IMR-90 (cell line): ENCODE measurements around the gene SPON1. TPM values are rescaled to one million over a fixed set of nuclear protein-coding genes. Genes with fewer than 3 reads are reported as not detected.

Source experiments
- ATAC-seq: fragments of 200-7000 bp; cut with Tn5 transposase; 2 replicates; pipeline ENCODE4 v1.9.1; 2020; ENCODE audit warnings: low read depth, mild to moderate bottlenecking, moderate library complexity
- BruUV-seq: library from RNA; stranded (reverse); fragments of 400-500 nt; replicated peaks from 2 replicates; lab custom pipeline; 2021; lab: Mats Ljungman, UMichigan
- CTCF ChIA-PET: fragments of 300-600 bp; formaldehyde crosslinking; extraction: SDS; loops from one replicate; lab custom pipeline; 2021; ENCODE audit warnings: antibody characterized with exemption; lab: Yijun Ruan, JAX
- POLR2A ChIA-PET: fragments of 300-600 bp; sonication (Branson Sonifier 250); formaldehyde crosslinking; loops from one replicate; lab custom pipeline; 2022; ENCODE audit warnings: antibody characterized with exemption; ENCODE audit not compliant: unreplicated experiment; lab: Charles Lee
- DNase-seq: peaks from one replicate; pipeline ENCODE4 v3.0.0; 2013
- H2AFZ ChIP-seq: replicated peaks from 2 replicates; pipeline ENCODE3; 2013; ENCODE audit warnings: low read length, mild to moderate bottlenecking; ENCODE audit not compliant: poor library complexity
- H2AK5ac ChIP-seq: 2 replicates; pipeline ENCODE4 v1.6.1; 2013; ENCODE audit warnings: low read depth, low read length, inconsistent platforms
- H2AK9ac ChIP-seq: replicated peaks from 2 replicates; pipeline ENCODE3; 2013; ENCODE audit warnings: mild to moderate bottlenecking, low read depth, low read length, moderate library complexity; ENCODE audit not compliant: poor library complexity
- H2BK120ac ChIP-seq: 2 replicates; pipeline ENCODE4 v1.6.1; 2013; ENCODE audit warnings: low read depth, low read length, inconsistent platforms
- H2BK15ac ChIP-seq: 3 replicates; pipeline ENCODE4 v1.6.1; 2013; ENCODE audit warnings: low read depth, low read length, inconsistent platforms
- H2BK20ac ChIP-seq: 2 replicates; pipeline ENCODE4 v1.6.1; 2013; ENCODE audit warnings: low read depth, mild to moderate bottlenecking, inconsistent platforms, low read length, moderate library complexity
- H2BK5ac ChIP-seq: 2 replicates; pipeline ENCODE4 v1.6.1; 2013; ENCODE audit warnings: mild to moderate bottlenecking, low read depth, low read length, inconsistent platforms; ENCODE audit not compliant: poor library complexity, severe bottlenecking
- H3K14ac ChIP-seq: replicated peaks from 2 replicates; pipeline ENCODE4 v1.6.1; 2013; ENCODE audit warnings: low read depth, low read length, inconsistent platforms
- H3K18ac ChIP-seq: 2 replicates; pipeline ENCODE4 v1.6.1; 2013; ENCODE audit warnings: low read depth, low read length, control low read depth
- H3K23ac ChIP-seq: 2 replicates; pipeline ENCODE4 v1.6.1; 2013; ENCODE audit warnings: low read depth, low read length, inconsistent platforms
- H3K27ac ChIP-seq: 2 replicates; pipeline ENCODE4 v1.5.1; 2013; ENCODE audit warnings: mild to moderate bottlenecking, control low read depth, low read length; ENCODE audit not compliant: insufficient read depth
- H3K27me3 ChIP-seq: 2 replicates; pipeline ENCODE4 v1.6.1; 2013; ENCODE audit warnings: low read length; ENCODE audit not compliant: control insufficient read depth, insufficient read depth
- H3K36me3 ChIP-seq: 2 replicates; pipeline ENCODE4 v1.6.1; 2013; ENCODE audit warnings: low read length, mixed read lengths; ENCODE audit not compliant: control insufficient read depth, insufficient read depth
- H3K4ac ChIP-seq: 2 replicates; pipeline ENCODE4 v1.6.1; 2013; ENCODE audit warnings: low read depth, low read length, inconsistent platforms
- H3K4me1 ChIP-seq: 2 replicates; pipeline ENCODE4 v1.6.1; 2013; ENCODE audit warnings: low read length, mixed read lengths; ENCODE audit not compliant: control insufficient read depth, insufficient read depth
- H3K4me2 ChIP-seq: 2 replicates; pipeline ENCODE4 v1.6.1; 2013; ENCODE audit warnings: low read depth, mild to moderate bottlenecking, control low read depth, low read length, moderate library complexity
- H3K4me3 ChIP-seq: 2 replicates; pipeline ENCODE4 v1.5.1; 2013; ENCODE audit warnings: low read depth, mild to moderate bottlenecking, control low read depth, low read length, moderate library complexity; ENCODE audit not compliant: insufficient read depth
- H3K56ac ChIP-seq: 2 replicates; pipeline ENCODE4 v1.6.1; 2013; ENCODE audit warnings: low read length, inconsistent platforms; ENCODE audit not compliant: insufficient read depth; ENCODE audit errors: extremely low read depth
- H3K79me1 ChIP-seq, 2 experiments: 2 replicates each; pipeline ENCODE4 v1.6.1; 2013; ENCODE audit warnings: low read length in 2 of 2, inconsistent platforms in 1 of 2, low read depth in 1 of 2
- H3K9ac ChIP-seq: 2 replicates; pipeline ENCODE4 v1.6.1; 2013; ENCODE audit warnings: low read depth, low read length, control low read depth
- H3K9me1 ChIP-seq: 2 replicates; pipeline ENCODE4 v1.6.1; 2013; ENCODE audit warnings: low read length, inconsistent platforms; ENCODE audit not compliant: insufficient read depth
- H3K9me3 ChIP-seq: 2 replicates; pipeline ENCODE4 v1.6.1; 2013; ENCODE audit warnings: low read length; ENCODE audit not compliant: control insufficient read depth, insufficient read depth
- H4K20me1 ChIP-seq: 2 replicates; pipeline ENCODE4 v1.6.1; 2013; ENCODE audit warnings: low read length, inconsistent platforms; ENCODE audit not compliant: insufficient read depth
- H4K5ac ChIP-seq: 2 replicates; pipeline ENCODE4 v1.6.1; 2013; ENCODE audit warnings: mild to moderate bottlenecking, low read depth, low read length, control low read depth
- H4K8ac ChIP-seq, 2 experiments: 2 replicates each; pipeline ENCODE4 v1.6.1; 2013; ENCODE audit warnings: low read depth in 2 of 2, low read length in 2 of 2, control low read depth in 1 of 2, inconsistent platforms in 1 of 2
- H4K91ac ChIP-seq: 2 replicates; pipeline ENCODE4 v1.6.1; 2013; ENCODE audit warnings: low read depth, low read length, inconsistent platforms; ENCODE audit not compliant: insufficient read depth
- MAFK ChIP-seq: IDR thresholded peaks from 2 replicates; pipeline ENCODE4 v1.6.1; 2012; ENCODE audit warnings: low read depth, low read length, improper control_type of control experiment
- MXI1 ChIP-seq: IDR thresholded peaks from 2 replicates; pipeline ENCODE4 v1.6.1; 2012; ENCODE audit warnings: low read depth, mild to moderate bottlenecking, low read length, moderate library complexity, borderline replicate concordance
- WGBS, 2 experiments: methylation state at CpG; one replicate each; pipeline versions ENCODE4 v1.1.5 to v1.1.7; 2013; ENCODE audit warnings: missing lambda C conversion rate in 2 of 2; ENCODE audit not compliant: insufficient read length in 1 of 2; ENCODE audit errors: extremely low coverage in 2 of 2; 5-methylcytosine and 5-hydroxymethylcytosine counted together
- dilution Hi-C: fragments of 300-500 bp; cut with HindIII; formaldehyde crosslinking; loops from one replicate; pipeline ENCODE4 v1.14.3; 2018; ENCODE audit warnings: low sequenced_read_pairs; ENCODE audit not compliant: unreplicated experiment
- in situ Hi-C: fragments of 300-500 bp; cut with MboI; formaldehyde crosslinking; loops from 3 replicates; pipeline ENCODE4 v1.14.3; 2019; ENCODE audit warnings: low sequenced_read_pairs, inconsistent platforms, mixed read lengths
- intact Hi-C: fragments of 100-400 bp; cut with micrococcal nuclease; formaldehyde crosslinking; loops from 2 replicates; pipeline ENCODE4 v1.10.0; 2022
- polyA plus RNA-seq, 3 experiments: library from polyadenylated mRNA; depleted of rRNA; stranded (reverse); fragments of >200 nt; gene quantifications; 2 replicates each; pipeline ENCODE4 v1.2.3, GENCODE V29; 2012; ENCODE audit warnings: low replicate concordance in 1 of 3
- total RNA-seq: library from RNA; depleted of rRNA; stranded (reverse); fragments of >200 nt; gene quantifications from 2 replicates; pipeline ENCODE4 v1.2.3, GENCODE V29; 2012
- TF ChIP-seq, protein P1 (sequence below): conservative IDR thresholded peaks from 2 replicates; pipeline ENCODE4 v1.5.1; 2012; ENCODE audit warnings: mild to moderate bottlenecking, low read depth, low read length, improper control_type of control experiment
- TF ChIP-seq, protein P2 (sequence below): fragments of 150-350 bp; IDR thresholded peaks from 2 replicates; pipeline ENCODE4 v1.6.1; 2017; ENCODE audit warnings: mild to moderate bottlenecking, antibody characterized with exemption, low read length, low read depth

The SPON1 gene
- total and polyA plus RNA-seq, 2 of the 4 experiments (the other 2 are of a cell fraction) = 0.62 to 0.72 TPM

DNA sequence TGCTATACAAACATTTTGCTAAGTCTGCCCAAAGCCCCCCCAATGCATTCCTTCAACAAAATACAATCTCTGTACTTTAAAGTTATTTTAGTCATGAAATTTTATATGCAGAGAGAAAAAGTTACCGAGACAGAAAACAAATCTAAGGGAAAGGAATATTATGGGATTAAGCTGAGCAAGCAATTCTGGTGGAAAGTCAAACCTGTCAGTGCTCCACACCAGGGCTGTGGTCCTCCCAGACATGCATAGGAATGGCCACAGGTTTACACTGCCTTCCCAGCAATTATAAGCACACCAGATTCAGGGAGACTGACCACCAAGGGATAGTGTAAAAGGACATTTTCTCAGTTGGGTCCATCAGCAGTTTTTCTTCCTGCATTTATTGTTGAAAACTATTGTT lies 304.1 kb downstream of the SPON1 start:
- CTCF ChIA-PET = no interaction called here
- no peak overlapping the region for H2BK20ac ChIP-seq
- H4K8ac ChIP-seq = no peak overlapping the region
- no peak overlapping the region for H3K23ac ChIP-seq
- BruUV-seq = no TSS peak
- H3K56ac ChIP-seq = no peak overlapping the region
- no peak overlapping the region for H3K27ac ChIP-seq
- H3K14ac ChIP-seq = no peak overlapping the region
- H4K5ac ChIP-seq = no peak overlapping the region
- peaks cover 8% of the 10 kb centered on the region; the same call in 1 of the 2 replicates for H3K9me1 ChIP-seq
- intact Hi-C loops = no loop called here
- no peak overlapping the region for H4K91ac ChIP-seq
- DNase-seq (no peak), ATAC-seq (no peak)
- H2BK5ac ChIP-seq = no peak overlapping the region
- TF ChIP-seq, protein P1, sequence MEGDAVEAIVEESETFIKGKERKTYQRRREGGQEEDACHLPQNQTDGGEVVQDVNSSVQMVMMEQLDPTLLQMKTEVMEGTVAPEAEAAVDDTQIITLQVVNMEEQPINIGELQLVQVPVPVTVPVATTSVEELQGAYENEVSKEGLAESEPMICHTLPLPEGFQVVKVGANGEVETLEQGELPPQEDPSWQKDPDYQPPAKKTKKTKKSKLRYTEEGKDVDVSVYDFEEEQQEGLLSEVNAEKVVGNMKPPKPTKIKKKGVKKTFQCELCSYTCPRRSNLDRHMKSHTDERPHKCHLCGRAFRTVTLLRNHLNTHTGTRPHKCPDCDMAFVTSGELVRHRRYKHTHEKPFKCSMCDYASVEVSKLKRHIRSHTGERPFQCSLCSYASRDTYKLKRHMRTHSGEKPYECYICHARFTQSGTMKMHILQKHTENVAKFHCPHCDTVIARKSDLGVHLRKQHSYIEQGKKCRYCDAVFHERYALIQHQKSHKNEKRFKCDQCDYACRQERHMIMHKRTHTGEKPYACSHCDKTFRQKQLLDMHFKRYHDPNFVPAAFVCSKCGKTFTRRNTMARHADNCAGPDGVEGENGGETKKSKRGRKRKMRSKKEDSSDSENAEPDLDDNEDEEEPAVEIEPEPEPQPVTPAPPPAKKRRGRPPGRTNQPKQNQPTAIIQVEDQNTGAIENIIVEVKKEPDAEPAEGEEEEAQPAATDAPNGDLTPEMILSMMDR = no peak
- TF ChIP-seq MXI1 (no peak), MAFK (peak; percentile 70)
- TF ChIP-seq, protein P2, sequence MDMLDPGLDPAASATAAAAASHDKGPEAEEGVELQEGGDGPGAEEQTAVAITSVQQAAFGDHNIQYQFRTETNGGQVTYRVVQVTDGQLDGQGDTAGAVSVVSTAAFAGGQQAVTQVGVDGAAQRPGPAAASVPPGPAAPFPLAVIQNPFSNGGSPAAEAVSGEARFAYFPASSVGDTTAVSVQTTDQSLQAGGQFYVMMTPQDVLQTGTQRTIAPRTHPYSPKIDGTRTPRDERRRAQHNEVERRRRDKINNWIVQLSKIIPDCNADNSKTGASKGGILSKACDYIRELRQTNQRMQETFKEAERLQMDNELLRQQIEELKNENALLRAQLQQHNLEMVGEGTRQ = no peak
- H2BK15ac ChIP-seq = no peak overlapping the region
- H3K4me2 ChIP-seq = no peak overlapping the region
- no peaks in the 10 kb centered on the region for H3K27me3 ChIP-seq
- dilution Hi-C loops = no loop called here
- peaks cover 0 to 3% of the 10 kb centered on the region in 2 experiments; a peak in 3 of 4 replicates for H3K79me1 ChIP-seq
- H3K4ac ChIP-seq = no peak overlapping the region
- no peak overlapping the region for H2BK120ac ChIP-seq
- no CpG with 5 or more reads among the region's 1 CpG for WGBS, 2 experiments
- H3K18ac ChIP-seq = no peak overlapping the region
- H3K9ac ChIP-seq = no peak overlapping the region
- H2AK9ac ChIP-seq = no peak overlapping the region
- H2AK5ac ChIP-seq = no peak overlapping the region
- H3K4me1 ChIP-seq = no peaks in the 10 kb centered on the region
- POLR2A ChIA-PET = no interaction called here
- no peaks in the 10 kb centered on the region for H3K9me3 ChIP-seq
- peaks cover 8% of the 10 kb centered on the region for H3K36me3 ChIP-seq
- H4K20me1 ChIP-seq = no peaks in the 10 kb centered on the region
- no peak overlapping the region for H2AFZ ChIP-seq
- no peak overlapping the region for H3K4me3 ChIP-seq
- in situ Hi-C loops = loop anchor here (25.0 kb wide), 1 partner anchor 621 kb away; the partner anchor contains the start of gene CYP2R1
